Fibroblast of villous mesenchyme (primary cell): Measurements from ENCODE around the gene LRP6. TPM values are rescaled to one million over a fixed set of nuclear protein-coding genes. Genes with fewer than 3 reads are reported as not detected.

ENCODE experiments used
- DNase-seq: peaks from one replicate; pipeline ENCODE4 v3.0.0-alpha.2; 2010; ENCODE audit warnings: low read depth
- H3K4me3 ChIP-seq: 2 replicates; pipeline ENCODE4 v1.5.1; 2011; ENCODE audit warnings: low read depth, mild to moderate bottlenecking, low read length
- total RNA-seq: library from RNA; depleted of rRNA; stranded (reverse); fragments of >200 nt; gene quantifications from 2 replicates; pipeline ENCODE4 v1.2.3, GENCODE V29; 2012
- TF ChIP-seq, protein P1 (sequence below): IDR thresholded peaks from 2 replicates; pipeline ENCODE4 v1.5.1; 2012; ENCODE audit warnings: low read depth, mild to moderate bottlenecking, low read length; ENCODE audit not compliant: insufficient read depth

The LRP6 gene
- total RNA-seq, 1 donor, result 50.1 TPM

DNA sequence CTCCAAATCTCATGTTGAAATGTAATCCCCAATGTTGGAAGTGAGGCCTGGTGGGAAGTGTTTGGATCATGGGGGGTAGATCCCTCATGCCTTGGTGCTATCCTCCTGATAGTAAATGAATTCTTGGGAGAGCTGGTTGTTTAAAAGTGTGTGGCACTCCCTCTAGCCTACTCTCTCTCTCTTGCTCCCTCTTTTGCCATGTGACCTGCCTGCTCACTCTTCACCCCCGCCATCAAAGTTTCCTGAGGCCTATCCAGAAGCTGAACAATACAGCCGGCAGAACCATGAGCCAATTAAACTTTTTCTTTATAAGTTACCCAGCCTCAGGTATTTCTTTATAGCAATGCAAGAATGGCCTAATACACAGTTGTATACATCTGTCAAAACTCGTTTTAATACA lies 133.6 kb downstream of the LRP6 start:
- no peak for DNase-seq
- TF ChIP-seq, protein P1, sequence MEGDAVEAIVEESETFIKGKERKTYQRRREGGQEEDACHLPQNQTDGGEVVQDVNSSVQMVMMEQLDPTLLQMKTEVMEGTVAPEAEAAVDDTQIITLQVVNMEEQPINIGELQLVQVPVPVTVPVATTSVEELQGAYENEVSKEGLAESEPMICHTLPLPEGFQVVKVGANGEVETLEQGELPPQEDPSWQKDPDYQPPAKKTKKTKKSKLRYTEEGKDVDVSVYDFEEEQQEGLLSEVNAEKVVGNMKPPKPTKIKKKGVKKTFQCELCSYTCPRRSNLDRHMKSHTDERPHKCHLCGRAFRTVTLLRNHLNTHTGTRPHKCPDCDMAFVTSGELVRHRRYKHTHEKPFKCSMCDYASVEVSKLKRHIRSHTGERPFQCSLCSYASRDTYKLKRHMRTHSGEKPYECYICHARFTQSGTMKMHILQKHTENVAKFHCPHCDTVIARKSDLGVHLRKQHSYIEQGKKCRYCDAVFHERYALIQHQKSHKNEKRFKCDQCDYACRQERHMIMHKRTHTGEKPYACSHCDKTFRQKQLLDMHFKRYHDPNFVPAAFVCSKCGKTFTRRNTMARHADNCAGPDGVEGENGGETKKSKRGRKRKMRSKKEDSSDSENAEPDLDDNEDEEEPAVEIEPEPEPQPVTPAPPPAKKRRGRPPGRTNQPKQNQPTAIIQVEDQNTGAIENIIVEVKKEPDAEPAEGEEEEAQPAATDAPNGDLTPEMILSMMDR, result no peak
- H3K4me3 ChIP-seq, result no peak overlapping the region

DNA sequence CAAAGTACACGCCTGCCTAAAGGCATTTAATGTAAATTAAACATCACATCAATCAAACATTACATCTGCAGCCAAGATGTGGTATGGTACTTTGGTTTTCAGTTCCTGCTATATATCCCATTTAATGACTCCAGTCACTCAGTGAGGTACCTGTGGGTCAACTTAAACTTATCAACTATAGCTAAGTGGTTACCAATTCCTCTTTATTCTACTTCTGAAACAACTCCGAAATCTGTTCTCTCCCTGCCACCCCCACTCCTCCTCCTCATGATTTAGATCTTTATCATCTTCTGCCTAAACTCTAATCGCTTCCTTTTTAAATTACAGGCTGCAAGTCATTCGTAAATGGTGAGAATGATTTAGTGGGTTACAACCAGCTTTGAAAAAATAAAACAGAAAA lies 138.2 kb downstream of the LRP6 start:
- DNase-seq, result no peak
- TF ChIP-seq, protein P1, result no peak
- no peak overlapping the region for H3K4me3 ChIP-seq

GRCh38 chr12:12127304-12127703 lies 139.5 kb downstream of the LRP6 start:
- no peak for DNase-seq
- no peak overlapping the region for H3K4me3 ChIP-seq
- TF ChIP-seq, protein P1, result no peak

DNA sequence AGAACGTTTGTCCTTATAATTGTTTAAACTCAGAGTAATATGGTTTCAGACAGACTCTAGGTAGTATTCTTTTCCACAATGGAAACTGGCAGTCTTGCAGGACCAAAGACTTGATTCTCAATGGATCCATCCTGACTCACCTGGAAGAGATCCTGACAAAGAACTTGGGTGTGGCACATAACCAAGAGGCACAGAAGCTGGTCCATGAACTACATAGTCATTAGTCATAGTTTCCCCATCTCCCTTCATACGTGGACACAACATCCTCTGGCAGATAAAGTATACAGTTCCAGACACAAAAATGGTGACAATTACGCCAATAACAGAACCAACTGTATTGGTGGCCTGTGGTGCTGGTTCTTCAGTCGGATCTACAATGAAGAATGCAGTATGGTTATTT lies 140.3 kb downstream of the LRP6 start:
- DNase-seq, result no peak
- TF ChIP-seq, protein P1, result no peak
- no peak overlapping the region for H3K4me3 ChIP-seq

DNA sequence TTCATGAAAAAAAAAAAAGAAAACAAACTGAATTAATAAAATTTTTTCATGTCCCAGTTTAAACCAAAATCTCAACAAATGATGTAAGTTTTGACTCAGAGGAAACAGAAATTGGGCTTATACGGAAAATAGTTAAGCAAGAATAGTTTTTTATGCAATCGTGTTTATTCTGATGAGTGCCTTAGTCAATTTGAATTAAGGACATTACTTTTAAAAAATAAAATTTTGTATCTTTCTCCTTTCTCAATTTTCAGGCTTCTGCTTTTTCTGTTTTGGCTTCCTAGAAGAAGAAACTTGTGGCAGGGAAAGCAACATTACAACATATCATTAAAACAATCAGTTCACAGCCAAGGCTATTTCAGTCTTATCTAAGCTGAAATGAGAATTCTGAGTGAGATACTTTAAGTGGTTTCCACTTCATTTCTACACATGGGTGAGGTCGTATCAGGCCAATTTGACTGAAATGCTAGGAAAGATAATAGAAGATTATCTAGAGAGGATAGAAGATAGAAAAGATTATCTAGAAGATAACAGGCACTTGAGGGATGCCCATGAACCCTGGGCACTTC lies 143.7 kb downstream of the LRP6 start:
- TF ChIP-seq, protein P1, result no peak
- H3K4me3 ChIP-seq, result no peak overlapping the region
- DNase-seq, result no peak

DNA sequence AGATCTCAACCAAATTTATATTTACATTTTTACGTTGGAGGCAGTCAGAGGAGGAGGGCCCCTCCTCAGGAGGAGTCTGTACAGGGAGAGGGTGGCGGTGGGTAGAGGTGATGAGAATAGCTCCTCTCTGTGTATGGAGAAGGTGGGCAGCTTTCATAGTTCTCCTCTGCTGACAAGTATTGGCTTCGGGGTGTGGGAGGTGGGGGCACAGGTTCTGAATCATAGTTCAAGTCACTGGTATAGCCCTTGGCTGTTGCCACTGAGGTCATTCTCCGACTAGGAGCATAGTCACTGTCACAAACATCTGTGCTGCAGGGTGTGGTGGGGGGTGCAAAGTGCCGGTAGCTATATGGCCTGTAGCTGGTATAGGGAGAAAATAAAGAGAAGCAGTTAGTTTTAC lies 145.8 kb downstream of the LRP6 start:
- no peak overlapping the region for H3K4me3 ChIP-seq
- TF ChIP-seq, protein P1, result no peak
- DNase-seq, result no peak

- DNase-seq, result no peak
- TF ChIP-seq, protein P1, result no peak
- no peak overlapping the region for H3K4me3 ChIP-seq
Measured at GRCh38 chr12:12116677-12117076, 150.2 kb downstream of the LRP6 start.
